ENCODE results near the gene RAB43.
"Not testable (repeated sequence)": the region's sequence is repeated elsewhere in the genome, so short reads cannot be mapped to it uniquely, and the experiment has no call there.

Gene RAB43

DNA sequence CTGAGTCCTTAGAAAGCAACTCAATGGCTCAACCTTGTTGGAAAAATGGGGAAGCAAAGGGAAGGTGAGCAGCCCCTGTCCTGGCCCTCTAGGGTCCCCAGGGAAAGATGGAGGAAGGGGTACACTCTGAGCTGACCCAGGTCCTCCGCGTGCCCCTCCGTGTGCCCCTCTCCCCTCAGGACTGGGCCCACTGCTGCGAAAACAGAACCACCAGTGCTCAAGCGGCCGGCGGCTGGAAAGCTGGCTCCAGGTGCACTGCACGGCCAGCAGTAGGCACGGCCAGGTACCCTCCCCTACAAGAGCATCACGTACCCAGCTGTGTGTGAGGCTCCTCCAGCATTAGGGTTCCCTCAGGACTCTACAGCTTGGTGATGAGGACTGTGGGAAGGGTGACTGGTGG is 26.3 kb downstream of the RAB43 start:
- no peak for DNase-seq (ENCODE audit: low read depth, low spot score)

DNA sequence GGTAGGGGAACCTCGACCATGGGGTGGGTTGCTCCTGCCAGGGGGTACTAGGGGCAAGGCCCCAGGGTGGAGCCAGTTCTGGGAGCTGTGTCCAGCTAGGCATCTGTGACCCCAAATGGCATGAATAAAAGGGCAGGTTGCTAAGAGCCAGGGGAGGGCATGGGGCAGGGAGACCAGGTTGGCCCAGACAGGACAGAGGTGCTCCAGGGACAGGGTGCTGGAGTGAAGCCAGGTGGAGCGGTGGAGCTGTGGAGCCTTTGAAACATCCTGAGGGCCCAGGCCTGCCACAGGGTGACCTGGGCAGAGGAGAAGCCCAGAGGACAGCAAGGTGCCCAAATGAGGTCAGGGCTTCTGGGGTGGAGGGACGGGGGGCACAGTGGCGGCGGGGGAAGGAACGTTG is 33.3 kb downstream of the RAB43 start:
- not testable (repeated sequence) for DNase-seq (ENCODE audit: low read depth, low spot score)

DNA sequence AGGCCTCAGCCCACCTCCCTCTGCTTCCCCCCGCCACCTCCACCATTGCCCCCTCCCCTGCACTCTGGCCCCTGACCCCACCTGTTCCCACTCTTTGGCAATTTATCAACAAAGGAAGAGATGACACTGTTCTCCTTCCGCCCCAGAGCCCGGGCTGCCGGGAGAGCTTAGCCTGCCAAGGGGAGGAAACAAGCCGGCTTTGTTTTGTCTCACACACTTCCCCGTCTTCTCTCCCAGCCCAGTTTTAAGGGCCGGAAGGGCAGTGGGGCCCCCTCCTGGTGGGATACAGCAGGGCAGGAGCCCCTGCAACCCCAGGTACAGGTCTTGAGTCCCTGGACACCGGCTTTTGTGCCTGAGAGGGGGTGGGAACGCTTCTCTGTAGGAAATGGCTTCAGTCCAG is 33.7 kb downstream of the RAB43 start:
- not testable (repeated sequence) for DNase-seq (ENCODE audit: low read depth, low spot score)

DNA sequence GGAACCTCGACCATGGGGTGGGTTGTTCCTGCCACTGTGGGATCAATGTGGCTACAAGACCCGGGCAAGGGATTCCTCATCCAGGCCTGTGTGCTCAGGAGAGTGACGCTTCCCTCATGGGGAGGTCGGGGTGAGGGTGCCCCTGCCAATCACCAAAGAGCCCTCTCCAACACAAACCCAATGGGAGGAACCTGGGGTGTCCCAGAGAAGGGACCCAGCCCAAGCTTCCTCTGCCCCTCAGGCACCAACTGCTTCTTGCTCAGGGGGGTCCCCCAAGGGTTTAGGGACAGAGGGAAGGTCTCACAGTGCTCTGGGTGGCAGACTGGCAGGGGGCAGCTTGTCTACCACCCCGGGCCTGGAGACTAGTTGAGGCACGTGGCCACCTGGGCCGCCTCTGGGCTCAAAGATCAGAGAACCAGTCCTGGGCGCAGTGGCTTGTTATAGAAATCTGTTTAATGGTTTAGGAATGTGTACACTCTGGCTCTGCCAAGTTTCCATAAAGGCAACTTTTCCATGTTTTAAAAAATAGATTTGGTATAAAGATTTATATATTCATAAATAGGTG is 34.4 kb downstream of the RAB43 start:
- no peak for DNase-seq (ENCODE audit: low read depth, low spot score)

DNA sequence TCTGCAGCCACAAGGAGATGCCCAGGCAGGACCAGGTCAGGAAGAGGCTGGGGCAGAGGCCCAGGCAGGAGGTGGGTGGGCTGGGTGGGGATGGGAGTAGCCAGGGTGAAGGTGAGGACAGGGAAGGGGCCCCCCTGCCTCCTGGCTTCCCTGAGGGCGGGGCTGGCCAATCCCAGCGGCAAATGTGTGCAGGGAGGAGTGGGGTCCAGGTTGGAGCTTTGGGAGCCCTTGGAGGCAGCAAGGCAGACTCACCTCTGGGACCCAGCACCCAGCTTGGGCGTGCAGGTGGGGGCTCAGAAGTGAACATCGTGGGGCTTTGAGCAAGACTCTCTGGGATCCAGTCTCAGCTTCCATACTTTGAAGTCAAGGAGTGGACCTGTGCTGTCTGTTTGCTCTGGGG is 35.8 kb downstream of the RAB43 start:
- no peak for DNase-seq (ENCODE audit: low read depth, low spot score)

DNA sequence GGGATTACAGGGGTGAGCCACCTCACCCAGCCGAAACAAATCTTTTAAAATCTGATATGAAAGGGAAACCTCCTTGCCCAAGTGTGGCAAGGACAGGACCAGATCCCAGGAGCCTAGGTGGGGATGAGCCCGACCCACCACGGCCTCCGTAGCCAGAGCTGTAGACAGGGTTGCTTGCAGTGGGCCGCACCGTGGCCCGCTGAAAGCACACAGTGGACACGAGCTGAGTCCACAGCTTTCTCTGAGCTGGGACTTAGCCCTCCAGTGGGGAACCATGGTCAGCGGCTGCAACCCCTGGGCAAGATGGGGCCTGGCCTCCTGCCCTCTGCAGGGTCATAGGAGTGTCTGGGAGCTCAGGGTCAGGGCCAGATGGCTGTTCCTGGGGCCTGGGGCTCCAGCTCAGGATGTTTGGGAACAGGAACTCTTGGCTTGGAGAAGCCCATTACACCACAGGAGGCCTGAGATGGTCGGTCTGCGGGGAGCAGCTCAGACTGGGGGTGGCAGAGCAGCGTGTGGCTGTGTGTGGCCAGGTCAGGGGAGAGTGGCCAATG is 36.4 kb downstream of the RAB43 start:
- DNase-seq (ENCODE audit: low read depth, low spot score) = no peak

DNA sequence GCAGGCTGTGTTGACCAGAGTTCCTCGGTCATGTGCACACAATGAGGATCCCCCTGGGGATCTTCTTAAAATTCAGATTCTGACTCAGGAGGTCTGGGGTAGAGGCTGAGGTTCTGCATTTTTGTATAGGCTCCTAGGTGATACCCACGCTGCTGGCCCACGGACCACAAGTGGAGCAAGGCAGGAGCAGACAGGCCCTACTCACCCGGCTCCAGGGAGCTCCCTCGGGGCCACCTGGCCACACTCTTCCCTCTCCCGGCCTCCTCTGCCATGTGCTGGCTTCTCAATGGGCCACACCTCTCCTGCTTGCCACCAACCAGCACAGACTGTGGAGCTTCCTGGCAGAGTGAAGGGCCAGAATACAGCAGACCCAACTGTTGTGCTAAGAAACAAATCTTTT is 37.1 kb downstream of the RAB43 start:
- no peak for DNase-seq (ENCODE audit: low read depth, low spot score)

DNA sequence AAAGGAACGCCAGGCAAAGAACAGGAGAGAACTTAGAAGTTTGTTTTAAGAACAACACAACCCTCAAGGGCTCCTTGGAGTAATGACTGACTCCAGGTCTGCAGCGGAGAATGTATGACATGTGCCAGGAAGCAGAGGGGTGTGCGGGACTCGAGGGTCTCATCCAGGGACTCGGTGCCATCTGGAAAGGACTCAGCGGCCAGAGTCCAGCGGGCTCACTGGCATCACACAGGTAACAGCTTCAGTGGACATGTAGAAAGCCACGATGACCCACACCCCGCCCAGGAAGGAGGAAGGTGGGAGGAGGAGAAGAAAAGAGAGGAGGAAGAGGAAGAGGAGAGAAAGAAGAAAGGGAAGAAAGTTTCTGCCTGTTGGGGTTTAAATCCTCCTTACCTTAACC is 39.6 kb downstream of the RAB43 start:
- no peak for DNase-seq (ENCODE audit: low read depth, low spot score)

DNA sequence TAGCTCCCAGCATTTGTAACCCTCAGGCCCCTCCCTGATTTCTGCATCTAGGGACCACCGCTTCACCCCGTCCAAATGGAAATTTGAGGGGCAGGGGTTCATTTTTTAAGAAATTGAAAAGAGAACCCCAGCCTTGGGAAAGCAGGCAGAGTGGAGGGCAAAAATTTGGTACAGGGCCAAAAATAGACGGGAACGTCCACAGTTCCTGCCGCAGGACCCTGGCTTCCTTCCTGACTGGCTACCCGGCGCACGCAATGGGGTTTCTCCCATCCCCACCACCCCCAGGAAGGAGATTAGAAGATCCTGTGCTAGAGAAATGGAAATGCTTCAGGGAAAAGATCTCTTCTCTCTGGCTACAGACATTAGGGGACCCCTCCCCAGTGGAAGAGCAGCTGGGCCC is 40.1 kb downstream of the RAB43 start:
- DNase-seq (ENCODE audit: low read depth, low spot score) = no peak

DNA sequence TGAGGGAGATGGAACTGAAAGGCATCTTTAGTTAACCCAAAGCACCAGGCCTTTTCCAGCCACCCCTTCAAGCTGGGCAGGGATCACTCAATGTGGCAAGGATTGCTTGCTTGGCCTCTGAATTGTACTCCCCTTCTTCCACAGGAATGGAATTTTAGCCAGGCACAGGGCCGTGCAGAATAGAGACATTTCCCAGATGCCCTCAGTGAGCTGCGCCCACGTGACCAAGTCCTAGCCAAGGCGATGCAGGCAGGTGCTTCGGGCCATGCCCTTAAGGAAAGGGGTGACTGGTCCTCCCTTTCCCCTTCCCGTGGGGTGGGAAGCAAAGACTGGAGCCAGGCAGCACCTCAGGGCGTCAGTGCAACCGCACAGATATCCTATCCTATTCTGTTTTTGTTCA is 43.1 kb downstream of the RAB43 start:
- DNase-seq (ENCODE audit: low read depth, low spot score) = no peak

DNA sequence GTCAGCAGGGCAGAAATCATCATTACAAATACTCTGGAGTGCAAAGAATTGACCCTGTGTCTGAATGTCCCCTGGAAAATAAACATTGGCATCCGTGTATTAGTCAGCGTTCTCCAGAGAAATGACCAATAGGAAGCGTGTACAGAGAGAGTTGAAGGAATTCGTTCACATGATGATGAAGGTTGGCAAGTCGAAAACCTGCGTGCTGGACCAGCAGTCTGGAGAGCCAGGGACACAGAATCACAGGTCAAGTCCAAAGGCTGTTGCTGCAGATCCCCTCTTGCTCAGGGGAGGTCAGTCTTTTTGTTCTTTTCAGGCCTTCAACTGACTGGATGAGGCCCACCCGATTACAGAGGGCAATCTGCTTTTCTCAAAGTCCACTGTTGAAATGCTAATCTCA is 44.4 kb downstream of the RAB43 start:
- DNase-seq (ENCODE audit: low read depth, low spot score) = no peak

DNA sequence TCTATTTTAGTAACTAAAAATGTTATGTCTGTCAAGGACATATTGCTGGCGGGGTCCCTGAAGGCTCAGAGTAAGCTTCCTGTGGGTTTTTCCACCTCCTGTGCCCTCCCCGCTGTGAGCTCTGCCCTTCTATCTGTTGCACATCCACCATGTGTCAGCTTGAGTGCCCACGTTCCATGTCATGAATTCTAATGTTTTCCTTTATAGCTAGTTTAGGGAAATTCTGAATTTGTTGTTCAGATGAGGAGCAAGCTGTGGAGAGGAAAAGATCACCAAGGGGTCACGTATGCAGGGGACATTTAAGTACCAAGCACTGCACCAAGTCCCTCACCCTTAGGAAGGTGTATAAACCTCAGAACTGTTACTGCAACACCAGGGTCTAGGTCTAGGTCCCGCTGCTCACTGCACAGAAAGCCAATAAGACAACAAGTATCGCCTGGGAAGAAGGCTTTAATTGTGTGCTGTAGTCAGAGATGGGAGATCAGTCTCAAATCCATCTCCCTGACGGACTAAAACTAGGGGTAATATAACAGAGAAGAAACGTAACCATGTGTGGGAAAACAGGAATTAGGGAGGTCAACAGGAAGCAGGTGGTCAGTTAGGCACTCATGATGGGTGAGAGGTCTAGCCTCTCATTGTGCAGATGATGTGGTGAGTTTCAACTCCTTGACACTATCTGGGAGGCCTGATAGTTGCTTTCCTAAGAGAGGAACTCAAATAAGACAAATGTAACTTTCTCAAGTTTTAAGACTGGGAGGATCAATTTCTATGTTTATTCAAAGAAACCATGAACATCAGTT is 51.3 kb downstream of the RAB43 start:
- no peak for DNase-seq (ENCODE audit: low read depth, low spot score)

DNA sequence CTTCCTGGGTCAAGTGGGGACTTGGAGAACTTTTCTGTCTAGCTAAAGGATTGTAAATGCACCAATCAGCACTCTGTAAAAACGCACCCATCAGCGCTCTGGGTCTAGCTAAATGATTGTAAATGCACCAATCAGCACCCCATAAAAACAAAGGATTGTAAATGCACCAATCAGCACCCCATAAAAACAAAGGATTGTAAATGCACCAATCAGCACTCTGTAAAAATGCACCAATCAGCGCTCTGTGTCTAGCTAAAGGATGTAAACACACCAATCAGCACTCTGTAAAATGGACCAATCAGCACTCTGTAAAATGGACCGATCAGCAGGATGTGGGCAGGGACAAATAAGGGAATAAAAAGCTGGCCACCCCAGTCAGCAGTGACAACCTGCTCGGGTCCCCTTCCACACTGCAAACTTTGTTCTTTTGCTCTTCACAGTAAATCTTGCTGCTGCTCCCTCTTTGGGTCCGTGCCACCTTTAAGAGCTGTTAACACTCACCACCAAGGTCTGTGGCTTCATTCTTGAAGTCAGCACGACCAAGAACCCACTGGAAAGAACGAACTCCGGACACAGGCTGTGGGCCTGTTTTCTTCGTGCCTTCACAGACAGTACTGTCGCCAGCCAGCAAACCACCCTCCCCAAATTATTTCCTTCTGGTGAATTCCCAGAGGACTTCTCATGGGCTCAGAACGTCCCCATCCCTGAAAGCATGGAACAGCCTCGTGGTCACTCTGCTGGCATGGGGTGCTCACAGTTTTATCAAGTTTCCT is 52.1 kb downstream of the RAB43 start:
- DNase-seq (ENCODE audit: low read depth, low spot score) = not testable (repeated sequence)

DNA sequence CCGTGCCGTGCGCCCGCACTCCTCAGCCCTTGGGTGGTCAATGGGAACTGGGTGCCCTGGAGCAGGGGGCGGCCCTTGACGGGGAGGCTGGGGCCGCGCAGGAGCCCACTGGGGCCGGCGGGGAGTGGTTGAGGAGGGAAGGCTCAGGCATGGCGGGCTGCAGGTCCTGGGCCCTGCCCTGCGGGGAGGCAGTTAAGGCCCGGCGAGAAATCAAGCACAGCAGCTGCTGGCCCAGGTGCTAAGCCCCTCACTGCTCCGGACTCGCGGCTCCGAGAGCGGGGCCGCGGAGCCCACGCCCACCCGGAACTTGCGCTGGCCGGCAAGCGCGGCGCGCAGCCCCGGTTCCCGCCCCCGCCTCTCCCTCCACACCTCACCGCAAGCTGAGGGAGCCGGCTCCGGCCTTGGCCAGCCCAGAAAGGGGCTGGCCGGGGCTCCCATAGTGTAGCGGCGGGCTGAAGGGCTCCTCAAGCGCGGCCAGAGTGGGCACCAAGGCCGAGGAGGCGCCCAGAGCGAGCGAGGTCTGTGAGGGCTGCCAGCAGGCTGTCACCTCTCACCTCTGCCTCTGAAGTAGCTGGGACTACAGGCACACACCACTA is 53.2 kb downstream of the RAB43 start:
- DNase-seq (ENCODE audit: low read depth, low spot score) = no peak

DNA sequence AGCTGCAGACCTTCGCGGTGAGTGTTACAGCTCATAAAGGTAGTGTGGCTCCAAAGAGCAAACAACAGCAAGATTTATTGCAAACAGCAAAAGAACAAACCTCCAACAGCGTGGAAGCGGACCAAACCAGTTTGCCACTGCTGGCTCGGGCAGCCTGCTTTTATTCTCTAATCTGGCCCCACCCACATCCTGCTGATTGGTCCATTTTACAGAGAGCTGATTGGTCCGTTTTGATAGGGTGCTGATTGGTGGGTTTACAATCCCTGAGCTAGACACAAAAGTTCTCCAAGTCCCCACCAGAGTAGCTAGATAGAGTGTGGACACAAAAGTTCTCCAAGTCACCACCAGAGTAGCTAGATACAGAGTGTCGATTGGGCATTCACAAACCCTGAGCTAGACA is 53.9 kb downstream of the RAB43 start:
- DNase-seq (ENCODE audit: low read depth, low spot score) = not testable (repeated sequence)

DNA sequence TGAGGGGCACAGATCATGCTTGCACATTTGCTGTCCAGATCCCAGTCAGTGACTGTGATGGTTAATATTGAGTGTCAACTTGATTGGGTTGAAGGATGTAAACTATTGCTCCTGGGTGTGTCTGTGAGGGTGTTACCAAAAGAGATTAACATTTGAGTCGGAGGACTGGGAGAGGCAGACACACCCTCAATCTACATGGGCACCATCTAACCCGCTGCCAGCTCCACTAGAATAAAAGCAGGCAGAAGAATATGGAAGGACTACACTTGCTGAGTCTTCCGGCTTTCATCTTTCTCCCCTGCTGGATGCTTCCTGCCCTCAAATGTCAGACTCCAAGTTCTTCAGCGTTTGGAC is 55.9 kb downstream of the RAB43 start:
- no peak for DNase-seq (ENCODE audit: low read depth, low spot score)

DNA sequence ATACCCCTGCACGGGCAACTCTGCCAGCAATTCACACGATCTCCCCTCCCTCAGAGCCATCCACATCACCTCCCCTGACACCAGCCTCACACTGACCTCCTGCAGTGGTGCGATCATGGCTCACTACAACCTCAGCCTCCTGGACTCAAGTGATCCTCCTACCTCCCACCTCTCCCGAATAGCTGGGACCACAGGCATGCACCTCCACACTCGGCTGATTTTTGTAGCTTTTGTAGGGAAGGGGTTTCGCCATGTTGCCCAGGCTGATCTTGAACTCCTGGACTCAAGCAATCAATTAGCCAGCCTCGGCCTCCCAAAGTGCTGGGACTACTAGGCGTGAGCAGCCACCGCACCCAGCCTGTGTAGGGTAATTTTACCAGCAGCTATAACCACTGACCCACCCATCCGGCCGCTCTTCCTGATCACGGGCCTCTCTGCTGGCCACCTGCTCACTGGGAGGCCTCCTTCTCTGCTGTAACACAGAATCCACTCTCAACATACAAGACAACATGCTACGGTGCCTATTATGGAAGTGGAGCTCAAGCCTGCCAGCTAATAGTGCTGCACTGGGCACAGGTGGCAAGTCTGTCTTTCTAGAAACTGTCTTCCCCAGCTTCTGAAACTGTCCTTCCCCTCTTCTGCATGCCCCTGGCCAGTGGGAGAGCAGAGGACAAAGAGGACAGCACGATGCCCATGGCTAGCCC is 56.4 kb downstream of the RAB43 start:
- no peak for DNase-seq (ENCODE audit: low read depth, low spot score)

DNA sequence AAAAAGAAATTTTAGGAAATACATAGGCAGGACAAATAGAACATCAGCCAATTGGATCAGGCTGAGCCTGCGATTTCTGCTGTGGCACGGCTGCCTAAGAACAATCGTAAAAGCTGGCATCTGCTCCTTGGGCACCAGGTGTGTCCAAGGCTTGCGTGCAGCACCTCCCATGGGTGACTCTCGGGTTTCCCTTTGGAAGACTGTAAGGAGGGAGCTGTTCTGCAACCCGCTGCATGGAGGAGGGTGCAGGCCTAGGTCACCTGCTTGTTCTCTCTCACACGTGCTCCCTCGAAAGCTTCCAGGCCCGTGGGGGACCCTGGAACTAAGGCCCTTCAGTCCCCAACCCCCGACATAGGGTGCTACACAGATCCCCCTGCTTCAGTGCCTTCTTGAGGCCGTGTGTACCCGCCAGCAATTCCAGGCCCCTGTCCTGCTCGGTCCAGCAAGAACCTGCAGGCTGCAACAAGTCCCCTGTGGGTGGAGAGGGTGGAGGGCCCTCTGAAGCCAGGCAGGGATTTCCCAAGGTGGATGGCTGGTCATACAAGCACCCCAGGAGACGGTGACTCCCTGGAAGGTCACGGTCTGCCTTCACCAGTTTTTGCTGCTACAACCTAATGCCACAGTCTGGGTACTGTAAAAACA is 57.6 kb downstream of the RAB43 start:
- DNase-seq (ENCODE audit: low read depth, low spot score) = no peak

DNA sequence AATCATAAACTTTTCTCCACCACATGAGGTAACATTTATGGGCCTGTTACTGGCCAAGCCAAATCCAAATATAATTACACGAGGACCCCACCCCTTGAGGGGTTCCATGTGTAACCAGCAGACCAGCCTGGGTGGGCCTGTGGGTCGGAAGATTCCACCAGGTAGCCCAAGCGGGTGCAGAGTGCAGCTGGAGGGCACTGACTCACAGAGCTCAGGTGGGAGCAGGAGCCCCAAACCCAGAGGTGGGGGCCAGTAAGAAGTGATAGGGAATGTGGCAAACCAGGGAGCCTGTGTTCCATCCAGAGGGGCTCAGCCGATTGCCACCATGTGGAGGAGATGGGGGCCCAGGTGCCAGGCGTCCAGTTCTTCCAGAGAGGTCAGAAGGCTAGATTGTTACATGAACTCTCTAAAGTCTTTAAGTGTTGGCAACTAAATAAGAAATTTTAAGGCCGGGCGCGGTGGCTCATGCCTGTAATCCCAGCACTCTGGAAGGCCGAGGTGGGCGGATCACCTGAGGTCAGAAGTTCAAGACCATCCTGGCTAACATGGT is 58.4 kb downstream of the RAB43 start:
- no peak for DNase-seq (ENCODE audit: low read depth, low spot score)

DNA sequence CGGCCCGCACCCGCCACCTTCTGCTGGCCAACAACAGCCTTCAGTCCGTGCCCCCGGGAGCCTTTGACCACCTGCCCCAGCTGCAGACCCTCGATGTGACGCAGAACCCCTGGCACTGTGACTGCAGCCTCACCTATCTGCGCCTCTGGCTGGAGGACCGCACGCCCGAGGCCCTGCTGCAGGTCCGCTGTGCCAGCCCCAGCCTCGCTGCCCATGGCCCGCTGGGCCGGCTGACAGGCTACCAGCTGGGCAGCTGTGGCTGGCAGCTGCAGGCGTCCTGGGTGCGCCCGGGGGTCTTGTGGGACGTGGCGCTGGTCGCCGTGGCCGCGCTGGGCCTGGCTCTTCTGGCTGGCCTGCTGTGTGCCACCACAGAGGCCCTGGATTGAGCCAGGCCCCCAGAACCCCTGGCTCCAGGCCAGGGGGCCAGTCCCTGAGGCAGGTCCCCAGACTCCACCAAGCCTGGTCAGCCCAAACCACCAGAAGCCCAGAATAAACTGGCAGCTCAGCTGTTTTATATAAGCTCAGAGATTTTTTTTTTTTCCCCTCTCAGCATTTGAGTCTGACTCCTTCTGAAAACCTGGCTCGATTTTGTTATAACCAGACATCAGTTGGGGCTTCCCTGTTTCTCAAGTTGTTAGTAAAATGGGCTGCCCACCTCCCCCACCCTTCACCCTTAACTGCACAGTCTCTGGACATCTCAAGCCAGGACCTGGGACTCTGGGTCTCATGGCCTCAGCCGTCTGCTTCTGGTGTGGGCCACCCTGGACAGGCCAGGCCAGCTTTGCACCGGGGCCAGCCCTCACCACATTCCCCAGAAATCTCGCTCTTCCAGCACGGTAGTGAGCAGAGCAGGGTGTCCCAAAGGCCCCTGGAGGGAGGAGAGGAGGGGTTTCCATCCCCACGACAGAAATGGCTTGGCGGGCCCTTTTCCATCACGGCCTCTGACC is 59.4 kb downstream of the RAB43 start:
- no peak for DNase-seq (ENCODE audit: low read depth, low spot score)

All from activated CD4-positive, CD25-positive, alpha-beta regulatory T cell treated with anti-CD3 and anti-CD28 coated beads, Interleukin-2, amount 50 U/mL, for 16 hours (primary cell).